GM12878 (cell line): ENCODE data around the gene CCM2. TPM values are rescaled to one million over a fixed set of nuclear protein-coding genes. Genes with fewer than 3 reads are reported as not detected.

ENCODE experiments used
- ATAC-seq: fragments of 200-7000 bp; cut with Tn5 transposase; 3 replicates; pipeline ENCODE4 v1.9.1; 2020; ENCODE audit warnings: mild to moderate bottlenecking, moderate library complexity
- BruUV-seq: library from RNA; stranded (reverse); fragments of 400-500 nt; replicated peaks from 2 replicates; lab custom pipeline; 2021; lab: Mats Ljungman, UMichigan
- CTCF ChIA-PET: fragments of 300-600 bp; sonication (Branson Sonifier 250); formaldehyde crosslinking; extraction: SDS; loops from one replicate; lab custom pipeline; 2021; ENCODE audit warnings: inconsistent platforms; lab: Yijun Ruan, JAX
- POLR2A ChIA-PET: fragments of 350-600 bp; formaldehyde crosslinking; extraction: SDS; loops from one replicate; lab custom pipeline; 2021; ENCODE audit warnings: inconsistent platforms; lab: Charles Lee
- RAD21 ChIA-PET: fragments of 300-600 bp; sonication (Branson Sonifier 250); formaldehyde crosslinking; loops from one replicate; lab custom pipeline; 2023; ENCODE audit warnings: antibody characterized with exemption; ENCODE audit not compliant: unreplicated experiment; lab: Charles Lee
- SMC1A ChIA-PET: fragments of 300-600 bp; sonication (Branson Sonifier 250); formaldehyde crosslinking; loops from one replicate; lab custom pipeline; 2023; ENCODE audit not compliant: unreplicated experiment, uncharacterized antibody; lab: Charles Lee
- DNase-seq: peaks from one replicate; pipeline ENCODE4 v3.0.0-alpha.2; 2011; ENCODE audit warnings: low read depth, low spot score
- FAIRE-seq: peaks from 3 replicates; lab custom pipeline; 2011; peaks lifted over from hg19 to GRCh38; lab: Jason Lieb, UNC
- H2AFZ ChIP-seq: 2 replicates; pipeline ENCODE4 v1.6.0; 2011; ENCODE audit warnings: low read depth, low read length, control low read depth; ENCODE audit not compliant: control insufficient read depth
- H3K27ac ChIP-seq: 2 replicates; pipeline ENCODE4 v1.5.1; 2011; ENCODE audit warnings: control low read depth; ENCODE audit not compliant: control insufficient read depth, insufficient read depth
- H3K27me3 ChIP-seq, 2 experiments: replicated peaks in 1 of 2; 2 replicates each; pipeline versions ENCODE4 v1.6.0 to v1.6.1; 2011; ENCODE audit warnings: low read length in 1 of 2; ENCODE audit not compliant: control insufficient read depth in 2 of 2, insufficient read depth in 2 of 2
- H3K36me3 ChIP-seq, 2 experiments: 2 replicates each; pipeline ENCODE4 v1.5.1; 2011; ENCODE audit warnings: low read length in 1 of 2; ENCODE audit not compliant: control insufficient read depth in 2 of 2, insufficient read depth in 2 of 2
- H3K4me1 ChIP-seq: 2 replicates; pipeline ENCODE4 v1.6.1; 2011; ENCODE audit warnings: mild to moderate bottlenecking, low read length, moderate library complexity, mixed read lengths; ENCODE audit not compliant: control insufficient read depth, insufficient read depth
- H3K4me2 ChIP-seq: 2 replicates; pipeline ENCODE4 v1.6.0; 2011; ENCODE audit warnings: control low read depth; ENCODE audit not compliant: control insufficient read depth, insufficient read depth
- H3K4me3 ChIP-seq: fragments of 200-600 bp; sonication (generic); 2 replicates; pipeline ENCODE4 v1.5.1; 2016
- H3K79me2 ChIP-seq: 2 replicates; pipeline ENCODE4 v1.6.0; 2011; ENCODE audit warnings: low read length; ENCODE audit not compliant: control insufficient read depth, insufficient read depth
- H3K9ac ChIP-seq: 2 replicates; pipeline ENCODE4 v1.8.0; 2011; ENCODE audit warnings: low read length, control low read depth, mixed read lengths; ENCODE audit not compliant: control insufficient read depth, insufficient read depth
- H3K9me3 ChIP-seq: replicated peaks from 3 replicates; pipeline ENCODE4 v1.5.1; 2011; ENCODE audit warnings: mild to moderate bottlenecking, low read length; ENCODE audit not compliant: control insufficient read depth, insufficient read depth
- H4K20me1 ChIP-seq: 2 replicates; pipeline ENCODE4 v1.6.0; 2011; ENCODE audit not compliant: control insufficient read depth, insufficient read depth
- CBFB ChIP-seq: IDR thresholded peaks from 2 replicates; pipeline ENCODE4 v1.6.1; 2016; ENCODE audit warnings: antibody characterized with exemption, low read depth
- CREB1 ChIP-seq: IDR thresholded peaks from 2 replicates; pipeline ENCODE4 v1.6.1; 2012; ENCODE audit warnings: low read depth, mild to moderate bottlenecking, inconsistent platforms
- DPF2 ChIP-seq: fragments of 450-650 bp; IDR thresholded peaks from 2 replicates; pipeline ENCODE4 v1.6.1; 2017; ENCODE audit warnings: mild to moderate bottlenecking
- ETV6 ChIP-seq, 2 experiments: fragments of 450-650 bp in 1 of 2; IDR thresholded peaks in 1 of 2; conservative IDR thresholded peaks in 1 of 2; 2 replicates each; pipeline ENCODE4 v1.6.1; 2014; ENCODE audit warnings: antibody characterized with exemption in 1 of 2, borderline replicate concordance in 1 of 2, low read depth in 1 of 2, mild to moderate bottlenecking in 1 of 2, moderate library complexity in 1 of 2
- EZH2 ChIP-seq: IDR thresholded peaks from 2 replicates; pipeline ENCODE4 v1.6.1; 2012; ENCODE audit warnings: low read depth, mild to moderate bottlenecking, control low read depth, inconsistent platforms, low read length, borderline replicate concordance; ENCODE audit not compliant: control insufficient read depth
- HCFC1 ChIP-seq: fragments of 150-350 bp; IDR thresholded peaks from 2 replicates; pipeline ENCODE4 v1.6.1; 2014; ENCODE audit warnings: low read length
- MAX ChIP-seq: IDR thresholded peaks from 2 replicates; pipeline ENCODE4 v1.6.1; 2012; ENCODE audit warnings: low read depth, low read length, improper control_type of control experiment
- PAX5 ChIP-seq: IDR thresholded peaks from 2 replicates; pipeline ENCODE4 v1.6.1; 2011; ENCODE audit warnings: low read depth, low read length, borderline replicate concordance
- PAX8 ChIP-seq: fragments of 450-650 bp; IDR thresholded peaks from 2 replicates; pipeline ENCODE4 v1.6.1; 2017; ENCODE audit warnings: mild to moderate bottlenecking, moderate library complexity
- RUNX3 ChIP-seq: IDR thresholded peaks from 2 replicates; pipeline ENCODE4 v1.6.1; 2012; ENCODE audit warnings: low read length, inconsistent platforms
- SREBF1 ChIP-seq: IDR thresholded peaks from 2 replicates; pipeline ENCODE4 v1.6.1; 2012; ENCODE audit warnings: mild to moderate bottlenecking, low read length
- STAT1 ChIP-seq: fragments of 450-650 bp; conservative IDR thresholded peaks from 2 replicates; pipeline ENCODE4 v1.6.1; 2014; ENCODE audit warnings: antibody characterized with exemption, mild to moderate bottlenecking
- STAT3 ChIP-seq: IDR thresholded peaks from 2 replicates; pipeline ENCODE4 v1.6.1; 2011; ENCODE audit warnings: low read depth, low read length, improper control_type of control experiment
- TCF7 ChIP-seq: IDR thresholded peaks from 2 replicates; pipeline ENCODE4 v1.6.1; 2014; ENCODE audit warnings: antibody characterized with exemption, borderline replicate concordance
- YBX1 ChIP-seq: fragments of 450-650 bp; IDR thresholded peaks from 2 replicates; pipeline ENCODE4 v1.6.1; 2016; ENCODE audit warnings: antibody characterized with exemption
- ZBTB40 ChIP-seq: fragments of 450-650 bp; IDR thresholded peaks from 2 replicates; pipeline ENCODE4 v1.6.1; 2016; ENCODE audit warnings: mild to moderate bottlenecking, moderate library complexity, borderline replicate concordance
- ZNF207 ChIP-seq: fragments of 450-650 bp; IDR thresholded peaks from 2 replicates; pipeline ENCODE4 v1.6.1; 2014; ENCODE audit warnings: antibody characterized with exemption, mild to moderate bottlenecking, borderline replicate concordance
- WGBS: methylation state at CpG from one replicate; pipeline ENCODE4 v1.1.6; 2016; ENCODE audit warnings: low lambda C conversion rate; ENCODE audit not compliant: insufficient replicate concordance, insufficient coverage; ENCODE audit errors: missing lambda C conversion rate; 5-methylcytosine and 5-hydroxymethylcytosine counted together
- in situ Hi-C: fragments of 300-500 bp; cut with MboI; formaldehyde crosslinking; loops from 9 replicates; pipeline ENCODE4 v1.14.3; 2018; ENCODE audit warnings: mixed read lengths
- intact Hi-C: fragments of 100-400 bp; cut with micrococcal nuclease; formaldehyde crosslinking; loops from one replicate; pipeline ENCODE4 v1.14.2; 2022; ENCODE audit not compliant: unreplicated experiment
- polyA plus RNA-seq, 11 experiments: library from polyadenylated mRNA; depleted of rRNA in 4 of 11; unstranded in 6 of 11; stranded (reverse) in 5 of 11; fragments of >200 nt; fragmentation: Nextera tagmentation in 4 of 11; fragmentation: Illumina TruSeq in 1 of 11; extraction: Ambion mirVana in 4 of 11; extraction: Trizol in 1 of 11; gene quantifications; 1 replicate in 1 of 11; 2 replicates in 10 of 11; pipeline versions ENCODE4 v1.2.1 to v1.2.3, GENCODE V29; 2011 to 2016; ENCODE audit warnings: inconsistent platforms in 2 of 11, missing spikeins in 2 of 11, low read depth in 1 of 11
- total RNA-seq, 4 experiments: library from RNA; depleted of rRNA in 3 of 4; stranded (reverse); fragments of >200 nt in 3 of 4; fragmentation: Illumina TruSeq in 1 of 4; extraction: Trizol in 1 of 4; gene quantifications; 2 replicates each; pipeline versions ENCODE4 v1.2.1 to v1.2.3, GENCODE V29; 2013 to 2021
- TF ChIP-seq, protein P1 (sequence below): IDR thresholded peaks from 2 replicates; pipeline ENCODE4 v1.6.1; 2012; ENCODE audit warnings: mild to moderate bottlenecking, low read depth, low read length

CCM2 gene
- total and polyA plus RNA-seq, 10 of the 15 experiments (the other 5 are each of a cell fraction or from before 2014, with no cell fraction given): 1.00 to 82.3 (median 48.7) TPM

DNA sequence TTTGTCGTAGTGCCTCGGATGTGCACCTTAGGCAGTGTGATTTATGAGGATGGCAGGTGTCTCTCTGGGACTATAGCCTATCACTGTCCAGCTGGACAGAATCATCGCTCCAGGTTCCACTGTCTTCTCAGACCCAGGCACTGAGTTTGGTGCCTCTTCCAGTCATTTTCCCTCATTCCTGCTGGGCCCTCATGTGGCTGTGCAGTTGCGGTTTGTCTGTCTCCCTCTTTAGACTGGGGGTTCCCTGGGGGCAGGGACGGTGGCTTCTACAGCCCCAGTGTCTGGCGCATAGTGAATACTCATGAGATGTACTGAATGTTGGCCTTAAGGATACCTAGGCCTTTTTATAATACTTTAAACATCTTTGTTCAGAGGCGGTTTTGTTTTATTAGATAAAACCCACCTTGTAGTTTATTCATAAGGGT, 28.9 kb downstream of the CCM2 start:
- 78% methylated on average over 7 of the region's 7 CpGs for WGBS
- CTCF ChIA-PET: interaction anchor here (1.0 to 3.3 kb wide), 7 partner anchors 9 to 55 kb away, joined by 3 to 23 read pairs (median 7); no protein-coding TSS in a partner anchor
- H3K79me2 ChIP-seq: peaks cover 82% of the 10 kb centered on the region
- no peaks in the 10 kb centered on the region for H3K9me3 ChIP-seq
- peaks cover 46% of the 10 kb centered on the region for H3K4me1 ChIP-seq
- DNase-seq: no peak
- H3K4me3 ChIP-seq: peak overlapping the region; percentile 58
- RAD21 ChIA-PET: interaction anchor here (0.9 to 7.8 kb wide), 8 partner anchors 25 to 180 kb away, joined by 3 to 66 read pairs (median 6); partner anchors contain the start of genes CCM2 and MYO1G
- peaks cover 0 to 8% of the 10 kb centered on the region in 2 experiments; a peak in 1 of 4 replicates for H3K36me3 ChIP-seq
- H3K9ac ChIP-seq: peak overlapping the region; percentile 17
- H4K20me1 ChIP-seq: no peaks in the 10 kb centered on the region
- SMC1A ChIA-PET: interaction anchor here (0.6 to 5.9 kb wide), 12 partner anchors 9 to 107 kb away, joined by 3 to 76 read pairs (median 6); partner anchors contain the start of genes CCM2, MYO1G and TBRG4
- BruUV-seq: no TSS peak
- POLR2A ChIA-PET: interaction anchor here (0.7 to 12.6 kb wide), 6 partner anchors 9 to 1110 kb away, joined by 3 to 177 read pairs (median 4); partner anchors contain the start of genes CCM2, MYO1G and PURB
- peak overlapping the region; percentile 100 for H3K4me2 ChIP-seq
- peak; percentile 7 for ATAC-seq
- H3K27ac ChIP-seq: peak overlapping the region; percentile 98
- no peak for FAIRE-seq
- in situ Hi-C loops: no loop called here
- no peaks in the 10 kb centered on the region for H3K27me3 ChIP-seq
- no peak overlapping the region for H2AFZ ChIP-seq
- intact Hi-C loops: loop anchor here (5.0 to 10.0 kb wide), 2 partner anchors 83 to 394 kb away; partner anchors contain the start of gene TBRG4
- TF ChIP-seq, protein P1, sequence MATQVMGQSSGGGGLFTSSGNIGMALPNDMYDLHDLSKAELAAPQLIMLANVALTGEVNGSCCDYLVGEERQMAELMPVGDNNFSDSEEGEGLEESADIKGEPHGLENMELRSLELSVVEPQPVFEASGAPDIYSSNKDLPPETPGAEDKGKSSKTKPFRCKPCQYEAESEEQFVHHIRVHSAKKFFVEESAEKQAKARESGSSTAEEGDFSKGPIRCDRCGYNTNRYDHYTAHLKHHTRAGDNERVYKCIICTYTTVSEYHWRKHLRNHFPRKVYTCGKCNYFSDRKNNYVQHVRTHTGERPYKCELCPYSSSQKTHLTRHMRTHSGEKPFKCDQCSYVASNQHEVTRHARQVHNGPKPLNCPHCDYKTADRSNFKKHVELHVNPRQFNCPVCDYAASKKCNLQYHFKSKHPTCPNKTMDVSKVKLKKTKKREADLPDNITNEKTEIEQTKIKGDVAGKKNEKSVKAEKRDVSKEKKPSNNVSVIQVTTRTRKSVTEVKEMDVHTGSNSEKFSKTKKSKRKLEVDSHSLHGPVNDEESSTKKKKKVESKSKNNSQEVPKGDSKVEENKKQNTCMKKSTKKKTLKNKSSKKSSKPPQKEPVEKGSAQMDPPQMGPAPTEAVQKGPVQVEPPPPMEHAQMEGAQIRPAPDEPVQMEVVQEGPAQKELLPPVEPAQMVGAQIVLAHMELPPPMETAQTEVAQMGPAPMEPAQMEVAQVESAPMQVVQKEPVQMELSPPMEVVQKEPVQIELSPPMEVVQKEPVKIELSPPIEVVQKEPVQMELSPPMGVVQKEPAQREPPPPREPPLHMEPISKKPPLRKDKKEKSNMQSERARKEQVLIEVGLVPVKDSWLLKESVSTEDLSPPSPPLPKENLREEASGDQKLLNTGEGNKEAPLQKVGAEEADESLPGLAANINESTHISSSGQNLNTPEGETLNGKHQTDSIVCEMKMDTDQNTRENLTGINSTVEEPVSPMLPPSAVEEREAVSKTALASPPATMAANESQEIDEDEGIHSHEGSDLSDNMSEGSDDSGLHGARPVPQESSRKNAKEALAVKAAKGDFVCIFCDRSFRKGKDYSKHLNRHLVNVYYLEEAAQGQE: no peak
- TF ChIP-seq HCFC1 (no peak), PAX5 (no peak), RUNX3 (peak; percentile 64; the same call in 1 of the 2 replicates), ZBTB40 (no peak), TCF7 (no peak), ETV6 (conservative IDR thresholded peaks at IDR 0.05 in 1 of 2, IDR thresholded peaks at IDR 0.05 in 1 of 2; ENCODE audit: borderline replicate concordance in 1 of 2, low read depth in 1 of 2) (no peak), CBFB (peak; percentile 27; the same call in 1 of the 2 replicates), STAT1 (no peak), ZNF207 (no peak), YBX1 (no peak), MAX (no peak), PAX8 (no peak), EZH2 (no peak), DPF2 (no peak), STAT3 (no peak), CREB1 (no peak), SREBF1 (no peak)
